H1 (cell line): ENCODE data around the gene IFT25.

ENCODE experiments used
- ATF3 ChIP-seq: IDR thresholded peaks from 2 replicates; pipeline ENCODE4 v1.6.1; 2011; ENCODE audit warnings: low read depth, mild to moderate bottlenecking, low read length; ENCODE audit not compliant: insufficient read depth
- CTCF ChIP-seq, 3 experiments: IDR thresholded peaks; 1 replicate in 2 of 3; 2 replicates in 1 of 3; pipeline versions ENCODE4 v1.5.1 to v1.6.1; 2011; ENCODE audit warnings: low read length in 3 of 3, mild to moderate bottlenecking in 3 of 3, inconsistent platforms in 2 of 3, low read depth in 1 of 3, moderate library complexity in 1 of 3; ENCODE audit not compliant: insufficient read depth in 1 of 3; ENCODE audit errors: control extremely low read depth in 1 of 3
- JUND ChIP-seq: IDR thresholded peaks from 2 replicates; pipeline ENCODE4 v1.6.1; 2011; ENCODE audit warnings: mild to moderate bottlenecking, improper control_type of control experiment, low read length
- TAF7 ChIP-seq: optimal IDR thresholded peaks from 2 replicates; pipeline ENCODE3; 2011; ENCODE audit warnings: low read depth, mild to moderate bottlenecking, inconsistent platforms, low read length, moderate library complexity, borderline replicate concordance

GRCh38 chr1:53934170-53934765, 11.2 kb downstream of the IFT25 start:
- no peak for TF ChIP-seq TAF7
- TF ChIP-seq CTCF (IDR thresholded peaks at IDR 0.05; ENCODE audit: control extremely low read depth in 1 of 3, insufficient read depth in 1 of 3, low read depth in 1 of 3, low read length in 3 of 3): no peak
- TF ChIP-seq JUND: no peak
- TF ChIP-seq ATF3: no peak
